GM21717 (cell line): ENCODE measurements around the gene VWC2.

Source experiments
- ATAC-seq: cut with Tn5 transposase; IDR thresholded peaks from one replicate; pipeline ENCODE4 v1.9.1; 2021; ENCODE audit warnings: mild to moderate bottlenecking, moderate library complexity; ENCODE audit not compliant: unreplicated experiment

VWC2 gene

GRCh38 chr7:49927631-49928030 is 154.2 kb downstream of the VWC2 start:
- ATAC-seq, result no peak

DNA sequence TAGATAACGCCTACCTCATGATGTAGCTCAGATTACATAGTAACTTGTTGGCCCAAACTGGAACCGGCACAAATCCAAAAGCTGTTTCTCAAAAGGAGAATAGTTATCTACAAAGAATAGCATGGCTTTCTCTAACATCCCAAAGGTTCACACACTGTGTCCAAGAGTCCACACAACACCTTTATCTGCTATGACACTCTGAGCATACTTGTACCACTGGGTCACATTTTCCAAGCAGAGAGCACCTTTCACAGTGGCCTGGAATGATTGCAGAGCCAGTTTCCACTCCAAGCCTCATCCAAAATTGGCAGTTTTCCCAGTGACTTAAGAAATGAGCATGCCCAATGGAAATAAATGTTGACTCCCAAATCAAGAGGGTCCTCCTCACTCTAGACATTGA is 155.3 kb downstream of the VWC2 start:
- ATAC-seq, result no peak

GRCh38 chr7:49931627-49932026 is 158.2 kb downstream of the VWC2 start:
- no peak for ATAC-seq

GRCh38 chr7:49937608-49938007 is 164.2 kb downstream of the VWC2 start:
- no peak for ATAC-seq
